COR-L47 (cell line): ENCODE data around the gene EIF5A.

Experiments used
- DNase-seq: peaks from one replicate; lab custom pipeline; 2025; lab: John Stamatoyannopoulos, UW

Gene EIF5A

DNA sequence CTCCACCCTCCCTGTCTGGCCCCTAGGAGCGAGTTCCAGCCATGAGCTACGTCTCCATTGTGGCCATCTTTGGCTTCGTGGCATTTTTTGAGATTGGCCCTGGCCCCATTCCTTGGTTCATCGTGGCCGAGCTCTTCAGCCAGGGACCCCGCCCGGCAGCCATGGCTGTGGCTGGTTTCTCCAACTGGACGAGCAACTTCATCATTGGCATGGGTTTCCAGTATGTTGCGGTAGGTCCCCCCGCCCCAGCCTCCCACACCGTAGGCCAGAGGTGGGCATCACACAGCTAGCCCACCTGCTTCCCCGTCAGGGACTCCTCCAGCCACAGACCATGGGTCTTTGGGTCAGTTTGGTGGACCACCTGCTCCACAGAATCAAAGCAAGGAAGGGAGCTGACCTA lies 21.7 kb upstream of the EIF5A start:
- no peak for DNase-seq

DNA sequence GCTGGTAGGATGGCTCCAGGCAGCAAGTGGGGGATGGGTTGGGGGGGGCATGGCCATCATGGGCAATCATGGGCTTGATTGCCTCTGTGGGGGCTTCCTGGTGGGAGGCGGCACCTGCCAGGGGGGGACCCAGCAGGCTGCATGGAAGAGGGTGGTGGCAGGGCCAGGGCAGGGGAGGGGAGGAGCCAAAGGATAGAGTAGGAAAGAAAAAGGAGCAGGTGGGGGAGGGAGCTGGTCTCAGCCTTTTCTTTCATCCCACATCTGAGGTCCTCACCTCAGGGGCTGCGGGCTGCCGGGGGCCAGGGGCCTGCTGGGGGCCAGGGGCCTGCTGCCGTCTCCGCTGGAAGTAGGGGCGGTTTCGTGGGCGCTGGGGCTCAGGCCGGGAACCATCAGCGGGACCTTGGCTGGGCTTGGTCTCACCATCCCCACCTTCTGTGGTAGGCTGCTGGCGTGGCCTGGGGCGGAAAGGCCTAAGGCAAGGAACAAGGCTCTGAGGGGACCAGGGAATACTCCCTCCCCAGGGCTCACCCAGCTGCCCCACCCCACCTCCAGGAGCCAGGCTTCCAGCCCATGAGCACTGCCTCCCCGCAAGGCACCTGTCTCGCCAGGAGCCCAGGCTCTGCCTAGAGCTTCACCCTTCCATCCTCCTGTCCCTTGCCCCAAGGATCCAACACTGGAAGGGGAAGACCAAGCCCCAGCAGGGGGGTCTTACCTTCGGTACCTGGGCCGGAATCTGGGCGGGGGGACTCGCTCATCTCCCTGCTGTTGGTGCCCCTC lies 18.0 kb upstream of the EIF5A start:
- DNase-seq, result no peak

DNA sequence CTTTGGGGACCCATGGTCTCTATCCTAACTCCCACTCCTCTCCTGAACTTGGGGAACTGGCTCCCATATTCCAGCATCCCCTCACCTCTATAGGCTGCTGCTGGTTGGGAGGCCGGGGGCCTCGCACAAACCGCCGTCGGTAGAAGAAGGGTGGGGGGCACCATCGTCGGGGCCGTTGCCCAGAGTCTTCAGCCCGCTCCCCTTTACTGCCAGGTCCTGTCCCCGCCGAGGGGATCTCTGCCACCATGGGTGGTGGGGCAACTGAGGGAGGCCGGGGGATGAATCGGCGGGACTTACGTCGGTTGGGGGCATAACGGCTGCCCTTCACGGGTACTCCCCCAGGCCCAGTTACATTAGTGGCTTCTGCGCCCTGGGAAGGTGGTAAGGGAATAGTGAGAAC lies 17.3 kb upstream of the EIF5A start:
- no peak for DNase-seq

DNA sequence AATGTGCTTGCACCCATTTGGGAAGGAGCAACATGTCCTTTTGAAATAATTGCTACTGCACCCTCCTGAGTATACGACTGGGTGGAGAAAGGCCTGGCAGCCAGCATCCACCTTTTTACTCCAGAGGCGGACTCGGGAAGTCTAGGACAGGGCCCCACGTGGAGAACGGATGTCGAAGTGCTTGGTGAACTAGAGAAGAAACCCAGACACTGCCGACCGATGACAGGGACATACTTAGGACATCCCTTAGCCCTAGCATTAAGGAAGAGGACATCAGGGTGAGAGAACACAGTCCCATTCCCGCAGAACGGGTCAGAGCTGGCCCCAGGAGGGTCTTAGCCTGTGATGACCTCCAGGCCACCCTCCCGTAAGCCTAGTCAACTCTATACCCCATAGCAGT lies 16.7 kb upstream of the EIF5A start:
- DNase-seq, result no peak

DNA sequence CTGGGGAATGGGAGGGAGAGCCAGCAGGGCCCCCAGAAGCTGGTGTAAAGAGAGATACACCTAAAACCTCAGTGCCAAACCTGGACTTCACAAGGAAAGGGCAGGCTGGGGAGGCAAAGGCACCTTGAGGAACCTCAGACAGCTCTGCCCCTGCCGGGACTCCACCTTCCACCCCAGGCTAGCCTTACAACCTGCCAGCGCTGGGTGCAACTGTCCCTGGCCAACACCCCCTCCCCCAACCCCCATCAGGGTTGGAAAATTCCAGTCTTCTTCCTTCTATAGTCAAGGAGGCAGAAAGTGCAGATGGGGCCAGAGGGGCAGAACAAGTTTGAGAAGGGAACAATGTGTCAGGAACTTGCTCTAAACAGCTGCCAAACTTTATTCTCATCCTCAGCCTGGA lies 15.2 kb upstream of the EIF5A start:
- DNase-seq, result no peak

DNA sequence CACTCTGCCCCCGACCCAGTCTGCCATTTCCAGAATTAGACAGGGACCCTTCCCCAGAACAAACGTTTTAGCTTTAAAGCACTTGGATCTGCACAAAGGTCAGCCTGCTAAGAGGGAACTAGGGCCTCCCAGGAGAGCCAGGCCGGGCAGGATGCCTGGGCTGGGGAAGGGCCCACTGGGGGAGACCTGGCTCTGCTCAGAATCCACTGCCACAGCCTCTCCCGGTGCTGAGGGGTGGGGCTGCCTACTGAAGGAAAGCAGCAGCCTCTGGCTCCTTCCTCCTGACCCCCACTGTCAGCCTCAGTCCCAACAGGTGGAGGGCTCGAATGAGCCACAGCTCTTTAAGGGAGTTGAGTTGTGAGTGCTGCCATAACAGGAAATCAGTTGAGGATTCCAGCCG lies 14.7 kb upstream of the EIF5A start:
- no peak for DNase-seq

DNA sequence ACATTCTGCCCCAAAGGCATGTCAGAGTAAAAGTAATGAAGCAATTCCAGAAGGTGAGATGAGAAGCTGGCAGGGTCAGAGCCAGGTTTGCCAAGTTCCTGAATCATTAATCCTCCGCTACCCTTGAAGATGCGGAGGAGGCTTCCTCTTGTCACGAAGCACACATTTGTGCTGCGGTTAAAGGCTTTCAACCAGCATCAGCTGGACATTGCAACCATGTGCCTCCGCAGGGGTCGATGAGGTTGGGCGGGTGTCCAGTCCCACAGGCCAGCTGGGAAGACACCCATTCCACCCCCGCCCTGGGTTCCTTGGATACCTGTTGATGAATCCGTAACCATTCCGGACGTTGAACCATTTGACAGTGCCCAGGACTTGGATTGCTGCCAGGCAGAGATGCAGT lies 14.3 kb upstream of the EIF5A start:
- no peak for DNase-seq

DNA sequence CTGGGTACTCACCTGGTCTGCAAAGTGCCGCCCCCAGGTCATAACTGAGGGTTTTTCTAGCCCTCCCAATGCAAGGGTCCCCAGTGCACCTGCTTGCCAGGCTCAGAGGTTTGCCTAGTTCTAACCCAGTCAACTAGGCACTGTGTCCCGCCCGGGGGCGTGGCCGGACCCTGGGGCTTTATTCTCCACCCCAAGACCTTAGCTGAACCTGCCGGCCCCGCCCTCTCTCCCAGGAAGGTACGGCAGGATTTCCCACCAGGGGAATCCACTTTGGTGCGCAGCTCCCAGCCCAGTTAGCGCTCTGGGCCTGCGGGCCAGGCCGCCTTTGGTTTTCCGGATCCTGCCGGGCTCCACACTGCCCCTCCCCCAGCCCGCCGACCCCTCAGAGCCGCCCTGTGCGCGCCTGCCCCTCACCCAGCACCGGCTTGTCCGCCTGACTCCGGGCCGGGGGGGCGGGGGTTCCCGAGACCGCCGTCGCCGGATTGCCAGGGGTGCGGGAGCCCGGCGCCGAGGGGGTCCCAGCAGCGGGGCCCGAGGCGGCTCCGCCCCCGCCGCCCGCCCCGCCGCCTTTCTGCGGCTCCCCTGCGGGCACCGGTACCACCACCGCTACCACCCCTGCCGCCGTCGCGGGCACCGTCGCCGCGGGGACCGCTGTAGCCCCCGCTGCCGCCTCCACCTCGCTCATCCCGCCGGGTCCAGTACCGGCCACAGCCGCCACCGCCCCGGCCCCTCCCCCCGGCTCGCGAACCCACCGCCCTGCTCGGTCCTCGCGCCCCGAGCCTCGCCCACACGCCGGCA lies 13.4 kb upstream of the EIF5A start:
- no peak for DNase-seq

DNA sequence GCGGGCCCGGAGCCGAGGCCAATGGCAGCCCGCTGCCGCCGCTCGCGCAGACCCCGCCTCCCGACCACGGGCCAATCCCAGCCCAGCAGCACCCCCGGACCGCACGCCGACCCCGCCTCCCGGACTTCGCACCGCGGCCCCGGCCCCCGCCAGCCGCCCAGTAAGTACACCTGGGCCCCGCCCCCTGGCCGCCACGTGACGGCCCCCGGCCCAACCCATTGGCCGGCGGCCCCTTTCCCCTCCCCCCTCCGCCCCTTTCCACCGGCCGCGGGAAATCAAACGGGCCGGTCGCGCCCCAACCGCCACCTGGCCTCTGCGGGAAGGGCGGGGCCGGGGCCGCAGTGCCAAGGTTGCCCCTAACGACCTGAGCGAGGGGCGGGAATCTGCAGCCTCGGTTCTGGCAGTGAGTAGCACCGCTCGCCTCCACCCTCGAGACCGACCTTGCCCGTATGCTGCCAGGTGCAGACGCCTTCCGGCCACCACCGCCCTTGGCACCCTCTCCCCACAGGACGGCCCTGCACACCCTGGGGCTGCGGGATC lies 12.7 kb upstream of the EIF5A start, which contains the start of gene YBX2:
Gene YBX2, minus strand, starts transcription at position 26 of the 540 bp plus-strand sequence. CDS start 139 bp downstream, outside the sequence.
- DNase-seq, result peak; percentile 70

DNA sequence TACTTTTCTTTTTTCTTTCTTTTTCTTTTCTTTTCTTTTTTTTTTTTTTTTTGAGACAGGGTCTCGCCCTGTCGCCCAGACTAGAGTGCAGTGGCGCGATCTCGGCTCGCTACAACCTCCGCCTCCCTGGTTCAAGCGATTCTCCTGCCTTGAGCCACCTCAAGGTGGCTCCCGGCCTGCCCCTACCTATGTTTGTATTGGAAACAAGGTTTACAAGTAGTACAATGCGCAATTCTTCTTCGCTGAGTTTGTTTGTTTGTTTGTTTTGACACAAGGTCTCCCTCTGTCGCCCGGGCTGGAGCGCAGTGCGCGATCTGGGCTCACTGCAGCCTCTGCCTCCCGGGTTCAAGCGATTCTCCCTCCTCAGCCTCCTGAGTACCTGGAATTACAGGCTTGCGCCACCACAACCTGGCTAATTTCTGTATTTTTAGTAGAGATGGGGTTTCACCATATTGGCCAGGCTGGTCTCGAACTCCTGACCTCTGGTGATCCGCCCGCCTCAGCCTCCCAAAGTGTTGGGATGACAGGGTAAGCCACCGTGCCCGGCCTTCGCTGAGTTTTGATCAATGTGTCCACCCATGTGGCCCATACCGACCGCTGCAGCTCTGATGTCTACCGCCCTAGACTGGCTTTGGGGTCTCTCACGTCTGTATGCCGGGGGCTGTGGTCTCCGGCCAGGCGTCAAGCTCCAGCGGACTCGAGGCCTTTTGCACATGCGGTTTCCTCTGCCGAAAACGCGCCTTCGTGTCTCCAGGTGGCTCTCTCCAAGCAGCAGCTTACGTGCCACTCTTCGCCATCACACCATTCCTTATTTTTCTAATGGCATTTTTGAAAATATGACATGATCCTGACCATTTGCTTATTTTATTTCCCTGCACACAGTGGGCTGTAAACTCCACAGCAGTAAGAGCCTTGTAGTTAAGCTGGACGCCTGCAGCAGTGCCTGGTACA lies 11.9 kb upstream of the EIF5A start:
- no peak for DNase-seq

DNA sequence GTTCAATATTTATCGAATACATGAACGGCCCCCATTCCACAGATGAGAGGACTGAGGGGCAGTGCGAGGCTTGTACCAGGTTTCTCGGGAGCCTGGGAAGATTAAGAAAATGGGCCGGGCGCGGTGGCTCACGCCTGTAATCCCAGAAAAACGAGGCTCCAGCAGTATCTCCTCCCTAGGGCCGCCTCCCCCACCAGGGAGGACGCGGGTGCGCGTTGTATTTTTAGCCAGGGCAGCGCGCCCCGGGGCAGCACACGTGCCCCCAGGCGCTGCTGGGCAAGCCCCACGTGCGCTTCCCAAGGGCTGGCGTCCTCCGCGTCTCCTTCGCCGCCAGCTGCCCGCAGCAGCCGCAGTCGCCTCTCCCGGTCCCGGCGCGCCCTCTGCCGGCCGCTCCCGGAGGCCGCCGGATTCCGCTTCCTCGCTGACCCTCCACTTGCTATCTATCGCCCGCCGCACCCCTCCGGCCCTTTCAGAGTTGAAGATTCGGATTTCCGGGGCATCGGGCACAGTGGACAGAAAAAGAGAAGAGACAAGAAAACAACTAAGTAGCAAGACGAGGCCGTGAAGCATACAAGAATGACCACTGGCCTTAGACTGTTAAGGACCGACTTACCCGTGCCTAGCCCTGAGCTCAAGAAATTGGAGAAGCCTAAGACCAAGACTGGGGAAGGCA lies 11.1 kb upstream of the EIF5A start:
- peak; percentile 28 for DNase-seq

DNA sequence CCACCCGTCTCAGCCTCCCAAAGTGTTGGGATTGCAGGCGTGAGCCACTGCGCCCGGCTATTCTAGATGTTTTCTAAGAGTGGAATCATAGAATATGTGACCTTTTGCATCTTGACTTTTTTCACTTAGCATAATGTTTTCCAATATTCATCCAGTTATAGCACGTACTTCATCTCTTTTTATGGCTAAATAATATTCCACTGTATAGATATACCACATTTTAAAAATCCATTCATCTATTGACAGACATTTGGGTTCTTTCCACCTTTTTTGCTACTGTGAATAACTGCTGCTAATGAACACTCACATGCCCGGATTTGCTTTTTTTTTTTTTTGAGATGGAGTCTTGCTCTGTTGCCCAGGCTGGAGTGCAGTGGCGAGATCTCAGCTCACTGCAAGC lies 3.2 kb upstream of the EIF5A start:
- DNase-seq, result no peak

DNA sequence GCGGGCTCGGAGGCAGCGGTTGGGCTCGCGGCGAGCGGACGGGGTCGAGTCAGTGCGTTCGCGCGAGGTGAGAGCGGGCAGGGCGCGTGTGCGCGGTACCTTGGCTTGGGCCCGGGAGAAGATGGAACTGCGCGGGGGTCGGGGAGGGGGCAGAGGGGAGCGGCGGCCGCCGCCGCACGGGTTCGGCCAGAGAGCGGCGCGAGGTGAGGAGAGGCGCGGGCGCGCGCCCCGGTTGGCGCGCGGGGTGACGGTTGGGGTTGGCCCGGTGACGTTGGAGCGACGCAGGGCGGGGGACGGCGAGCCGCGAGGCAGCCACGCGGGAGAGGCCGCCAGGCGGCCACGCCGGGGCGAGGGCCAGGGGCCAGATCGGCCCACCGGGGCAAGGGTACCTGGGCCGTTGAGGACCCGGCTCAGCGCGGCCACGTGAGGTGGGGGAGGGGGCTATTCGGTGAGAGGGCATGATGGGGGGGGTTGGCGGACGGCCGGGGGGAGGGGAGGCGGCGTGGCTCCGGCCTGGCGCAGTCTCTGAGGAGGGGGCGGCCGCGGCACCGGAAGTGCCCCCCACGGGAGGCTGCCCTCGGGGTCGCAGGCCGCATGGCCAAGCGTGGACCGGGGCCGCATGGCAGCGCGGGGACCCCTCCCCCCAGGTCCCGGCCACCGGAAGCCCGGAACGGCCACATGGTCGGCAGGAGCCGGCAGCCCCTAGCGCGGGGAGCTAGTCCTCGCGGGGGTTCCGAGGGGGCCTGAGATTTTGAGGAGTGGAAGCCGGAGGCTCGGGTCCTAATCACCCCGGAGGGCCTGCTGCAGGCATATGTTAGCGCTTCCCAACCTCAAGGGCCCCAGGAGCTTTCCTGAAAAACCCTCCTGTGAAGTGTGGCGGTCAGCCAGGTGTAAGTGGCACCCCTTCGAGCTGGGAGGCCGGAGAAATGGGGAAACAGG lies 527 bp downstream of the EIF5A start:
- DNase-seq, result no peak

DNA sequence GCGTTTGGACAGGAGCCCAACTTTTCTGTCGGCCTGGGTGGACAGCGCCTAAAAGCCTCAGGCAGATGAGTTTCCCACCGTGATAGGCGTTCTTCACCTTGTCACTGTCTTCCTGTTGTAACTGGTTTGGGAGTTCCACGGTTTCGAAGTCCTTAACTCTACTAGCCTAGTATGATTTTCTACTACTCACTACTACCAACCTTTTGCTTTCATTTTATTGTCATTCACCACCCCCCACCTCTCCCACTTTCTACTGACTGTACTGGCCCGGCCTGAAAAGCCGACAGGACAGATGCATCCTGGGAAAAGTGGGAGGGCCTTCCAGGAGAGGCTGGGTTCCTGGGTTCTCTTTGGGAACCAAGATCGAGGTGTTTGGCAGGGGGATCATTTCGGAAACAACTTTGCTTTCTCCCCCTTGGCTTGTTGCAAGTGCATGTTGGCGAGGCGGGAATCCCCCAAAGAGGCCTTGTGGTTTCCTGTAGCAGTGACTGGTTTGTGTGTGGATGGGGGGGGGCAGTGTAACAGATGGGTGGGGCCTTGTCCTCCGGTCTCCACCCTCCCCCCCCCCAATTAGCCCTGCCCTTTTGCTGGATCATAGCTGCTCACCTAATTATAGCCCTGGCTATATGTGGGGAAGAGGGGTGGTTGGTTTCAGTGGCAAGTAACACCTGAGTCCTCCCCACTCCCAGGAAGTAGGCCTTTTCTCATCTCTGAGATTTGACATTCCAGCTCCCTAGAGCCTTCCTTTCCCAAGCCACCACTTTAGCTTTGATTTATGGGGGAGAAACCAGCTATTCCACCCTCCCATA lies 1.4 kb downstream of the EIF5A start:
- peak; percentile 48 for DNase-seq

DNA sequence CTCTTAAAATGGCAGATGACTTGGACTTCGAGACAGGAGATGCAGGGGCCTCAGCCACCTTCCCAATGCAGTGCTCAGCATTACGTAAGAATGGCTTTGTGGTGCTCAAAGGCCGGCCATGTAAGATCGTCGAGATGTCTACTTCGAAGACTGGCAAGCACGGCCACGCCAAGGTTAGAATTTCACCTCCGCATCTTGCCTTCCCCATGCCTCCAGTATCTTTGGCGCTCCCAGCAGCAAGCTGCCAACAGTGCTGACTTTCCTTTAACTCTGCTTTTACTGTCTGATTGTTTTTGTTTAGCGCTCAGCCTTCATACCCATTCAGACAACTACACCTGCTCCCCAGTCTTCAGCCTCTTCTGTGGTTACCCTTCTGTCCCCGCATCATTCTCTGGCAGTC lies 2.2 kb downstream of the EIF5A start:
- DNase-seq, result no peak

DNA sequence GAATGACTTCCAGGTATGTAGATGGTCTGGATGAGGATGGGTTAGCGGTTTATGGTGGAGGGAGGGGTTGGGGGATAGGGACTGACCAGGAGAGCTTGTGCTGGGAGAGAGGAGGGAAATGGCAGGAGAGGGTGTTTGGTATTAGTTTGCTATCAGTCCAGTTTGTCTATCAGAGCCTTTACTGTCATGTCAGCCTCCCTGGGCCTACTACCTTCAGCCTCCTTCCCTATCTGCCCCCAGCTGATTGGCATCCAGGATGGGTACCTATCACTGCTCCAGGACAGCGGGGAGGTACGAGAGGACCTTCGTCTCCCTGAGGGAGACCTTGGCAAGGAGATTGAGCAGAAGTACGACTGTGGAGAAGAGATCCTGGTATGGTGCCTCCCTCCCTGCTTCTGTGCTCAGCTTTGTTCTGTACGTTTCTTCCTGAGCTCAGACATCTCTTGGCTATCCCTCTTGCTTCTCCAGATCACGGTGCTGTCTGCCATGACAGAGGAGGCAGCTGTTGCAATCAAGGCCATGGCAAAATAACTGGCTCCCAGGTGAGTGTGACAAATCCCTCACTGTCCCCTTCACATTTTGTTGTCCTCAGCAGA lies 3.8 kb downstream of the EIF5A start:
- no peak for DNase-seq

DNA sequence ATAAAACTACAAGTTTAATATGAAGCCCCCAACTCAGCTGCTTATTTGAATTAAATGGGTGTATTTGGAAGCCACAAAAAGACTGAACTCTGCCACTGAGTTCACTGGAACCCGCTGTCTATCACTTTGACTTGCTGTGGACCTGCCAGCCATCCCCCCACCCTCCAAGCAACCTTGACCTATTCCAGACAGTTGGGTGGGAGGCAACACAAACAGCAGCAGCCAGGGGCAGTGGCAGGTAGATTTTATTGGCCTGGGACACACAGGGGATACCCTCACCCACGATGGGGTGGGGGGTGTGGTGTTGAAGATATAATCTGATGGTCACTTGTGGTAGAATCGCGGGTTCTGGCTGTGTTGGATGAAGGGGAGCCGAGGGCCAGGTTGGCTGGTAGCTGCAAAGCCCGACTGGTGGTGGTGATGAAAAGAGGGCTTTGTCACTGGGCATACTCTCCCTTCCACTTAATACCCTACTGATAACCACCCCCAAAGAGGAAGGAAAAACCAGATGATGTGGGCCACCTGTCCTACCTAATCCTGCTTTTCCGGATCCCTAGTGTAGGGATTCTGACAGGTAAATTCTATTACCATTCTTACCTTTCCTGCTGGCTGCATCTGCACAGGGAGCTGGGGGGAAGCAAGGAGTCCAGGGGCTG lies 5.1 kb downstream of the EIF5A start:
- DNase-seq, result no peak

DNA sequence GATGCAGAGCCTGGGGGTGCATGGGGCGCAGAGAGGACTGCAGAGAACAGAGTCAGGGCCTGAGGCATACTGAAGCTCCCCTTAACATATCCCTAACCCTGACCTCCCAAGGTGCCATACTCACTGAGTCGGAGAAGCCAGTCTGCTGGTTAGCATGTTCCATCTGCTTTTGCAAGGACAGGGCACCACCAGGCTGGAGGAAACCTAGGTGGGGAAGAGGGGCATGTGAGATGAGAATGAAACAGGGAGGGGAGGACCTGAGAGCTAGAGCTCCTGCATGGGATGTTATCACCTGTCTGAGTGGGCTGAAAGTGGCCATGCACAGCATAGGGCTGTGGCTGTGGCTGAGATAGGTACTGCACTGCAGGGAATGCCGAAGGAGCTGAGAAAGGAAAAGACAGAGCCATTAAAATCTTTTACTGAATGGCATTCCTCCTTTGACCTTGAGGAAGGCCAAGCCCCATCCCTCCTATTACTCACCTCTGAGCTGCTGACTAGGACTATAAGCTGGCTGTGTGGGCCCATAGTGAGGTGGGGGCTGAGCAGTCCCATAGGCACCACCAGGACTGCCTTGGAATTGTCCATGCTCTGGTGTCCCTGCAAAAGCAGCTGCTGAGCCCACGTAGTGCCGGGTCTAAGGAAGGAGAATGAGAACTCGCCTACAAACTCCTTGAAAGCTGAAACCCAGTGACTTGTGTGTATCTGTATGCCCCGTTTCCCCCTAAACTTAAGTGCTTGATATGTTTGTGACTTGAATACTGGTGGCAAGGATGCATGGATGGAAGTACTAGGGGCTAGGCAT lies 5.9 kb downstream of the EIF5A start:
- DNase-seq, result no peak
